Cerebellar nuclear complex (tissue), 1 donor: ENCODE results near the gene ABCC12.

Experiments
- DNase-seq, 2 experiments: peaks; one replicate each; lab custom pipeline; 2025; lab: John Stamatoyannopoulos, UW

Gene ABCC12

DNA sequence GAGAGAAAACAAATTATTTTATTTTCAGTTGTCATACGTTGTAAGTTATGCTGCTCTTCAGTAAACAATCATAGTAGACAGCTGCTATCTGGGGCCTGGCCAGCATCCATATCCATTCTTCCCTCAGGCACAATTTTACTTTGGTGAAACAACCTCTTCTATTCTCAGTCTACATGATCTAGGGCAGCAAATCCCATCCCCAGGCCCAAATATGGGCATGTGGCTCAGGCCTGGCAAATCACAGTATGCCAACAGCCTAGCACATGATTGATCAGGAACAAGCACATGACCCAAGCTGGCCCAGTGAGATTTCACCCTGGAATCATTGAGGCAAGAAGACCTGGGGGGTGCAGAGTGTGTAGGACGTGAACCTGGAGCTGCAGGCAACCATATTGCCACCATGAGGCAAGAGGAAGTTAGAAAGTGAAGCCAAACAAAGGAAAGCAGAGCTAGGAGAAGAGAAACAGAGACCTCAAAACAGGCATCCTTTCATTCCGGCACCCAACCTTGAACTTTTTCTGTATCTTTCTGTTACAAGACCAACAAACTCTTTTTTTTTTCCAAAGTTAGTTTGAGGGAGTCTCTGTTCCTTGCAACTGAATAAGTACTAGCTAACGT is 10.3 kb upstream of the ABCC12 start:
- no peak for DNase-seq

DNA sequence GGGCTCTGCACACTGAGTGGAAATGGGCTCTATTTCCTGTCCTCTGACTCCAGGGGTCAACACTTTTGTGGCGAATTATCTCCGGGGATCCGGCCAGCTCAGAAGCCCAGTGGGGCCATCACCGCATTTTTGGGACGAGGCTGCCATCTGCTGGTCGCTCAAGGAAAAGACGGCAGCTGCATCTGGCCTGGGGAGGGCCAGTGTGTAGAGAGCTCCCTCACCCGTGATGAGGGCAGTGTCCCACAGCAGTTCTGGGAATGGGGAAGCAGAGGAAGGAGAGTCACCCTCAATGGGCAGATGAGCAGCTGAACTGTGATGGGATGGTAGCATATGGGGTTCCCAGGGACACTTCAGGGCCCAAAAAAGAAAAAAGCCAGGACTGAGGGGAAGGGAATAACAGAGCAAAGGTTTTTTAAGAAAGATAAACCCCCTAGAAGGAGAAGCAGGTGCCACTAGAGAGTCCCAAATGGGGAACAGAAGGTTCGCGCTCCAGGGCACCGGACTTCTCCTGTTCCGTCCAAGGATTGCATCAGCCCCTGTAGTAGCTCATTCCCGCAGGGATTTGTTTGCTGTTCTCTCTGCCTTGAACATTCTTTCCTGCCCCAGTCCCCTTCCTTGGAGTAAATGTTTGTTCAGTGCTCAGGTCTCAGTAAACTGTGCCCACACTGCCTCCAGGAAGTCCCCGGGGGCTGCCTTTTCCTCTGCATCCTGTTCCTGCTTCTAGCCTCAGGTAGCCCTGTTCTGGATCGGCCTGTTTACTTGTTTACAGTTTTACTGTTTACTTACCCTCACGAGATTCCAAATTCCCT is 9.3 kb upstream of the ABCC12 start:
- peak in 1 of 2 experiments; percentile 66 for DNase-seq

DNA sequence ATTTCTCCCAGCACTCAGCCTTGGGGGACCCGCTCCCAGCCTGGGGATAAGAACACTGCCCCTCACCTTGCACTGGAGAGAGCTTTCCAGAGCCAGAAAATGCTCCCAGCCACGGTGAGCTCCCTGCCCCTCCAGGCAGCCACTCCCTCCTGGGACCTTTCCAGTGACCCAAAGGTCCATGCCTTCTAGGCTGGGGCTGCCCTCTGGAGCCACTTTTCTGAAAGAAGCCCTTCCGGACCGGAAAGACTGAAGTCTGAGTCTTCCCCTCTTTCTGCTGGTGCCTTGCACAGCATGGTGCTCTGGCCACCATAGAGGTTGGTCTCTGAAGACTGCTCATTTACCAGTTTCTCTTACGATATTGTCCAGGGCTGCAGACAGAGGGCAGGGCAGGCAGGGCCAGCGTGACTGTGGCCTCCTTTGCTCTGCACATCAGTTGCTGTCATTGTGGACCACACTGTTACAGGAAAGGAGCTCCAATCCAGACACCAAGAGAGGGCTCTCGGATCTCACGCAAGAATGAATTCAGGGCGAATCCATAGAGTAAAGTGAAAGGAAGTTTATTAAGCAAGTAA is 7.1 kb upstream of the ABCC12 start:
- no peak for DNase-seq

DNA sequence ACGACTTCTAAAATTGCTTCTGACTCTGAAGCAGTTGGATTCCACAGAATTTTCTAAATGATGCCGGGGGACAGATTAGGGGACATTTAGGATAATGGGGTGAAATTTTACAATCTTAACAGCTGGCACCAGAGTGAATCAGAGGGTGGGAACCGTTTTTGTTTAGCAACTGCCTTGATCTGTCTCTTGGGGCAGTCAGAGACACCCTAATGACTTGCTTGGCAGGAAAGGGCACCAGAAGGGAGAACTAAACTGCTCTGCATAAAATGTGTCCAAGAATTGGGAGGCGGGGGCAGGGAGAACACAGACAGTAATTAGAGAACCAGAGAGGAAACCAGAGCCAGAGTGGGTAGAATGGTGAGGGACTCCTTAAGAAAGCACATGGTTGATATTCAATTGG is 6.1 kb upstream of the ABCC12 start:
- DNase-seq, result no peak

DNA sequence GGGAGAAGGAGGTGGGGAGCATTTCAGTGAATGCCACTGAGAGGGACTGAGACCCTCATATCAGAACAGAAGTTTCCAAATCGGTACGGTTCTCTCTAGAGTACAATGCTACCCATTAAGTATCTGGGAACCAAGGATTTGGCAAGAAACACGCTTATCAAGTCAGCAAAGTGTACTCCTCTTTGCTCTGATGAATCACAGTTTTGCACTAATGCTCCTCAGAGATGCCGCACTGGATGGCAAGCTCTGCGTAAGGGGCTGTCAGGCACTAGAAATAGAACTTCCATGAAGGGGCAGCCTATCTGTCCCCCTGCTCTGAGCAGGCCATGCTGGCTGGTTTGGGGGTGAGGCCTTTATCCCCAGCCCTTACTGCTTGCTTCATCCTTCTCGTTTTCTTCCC is 4.8 kb upstream of the ABCC12 start:
- DNase-seq, result no peak

DNA sequence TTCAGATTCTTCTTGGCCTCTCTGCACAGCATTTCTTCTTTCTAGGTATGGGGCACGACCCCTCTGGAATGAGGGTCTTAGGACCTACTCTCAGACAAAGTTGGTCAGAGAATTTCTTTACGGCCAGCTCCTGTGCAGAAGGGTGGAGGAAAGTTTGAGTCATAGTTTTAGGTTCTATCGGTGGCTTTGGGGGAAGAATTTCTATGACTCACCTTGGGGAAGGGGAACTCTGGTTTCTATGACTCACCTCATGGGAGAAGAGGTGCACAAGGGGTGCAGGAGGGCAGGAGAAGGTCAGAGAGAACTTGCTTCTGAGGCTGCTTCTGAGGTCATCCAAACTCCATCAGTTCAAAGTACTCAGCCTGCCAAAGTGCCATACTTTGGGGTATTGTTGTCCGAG is 2.5 kb upstream of the ABCC12 start:
- DNase-seq, result no peak

DNA sequence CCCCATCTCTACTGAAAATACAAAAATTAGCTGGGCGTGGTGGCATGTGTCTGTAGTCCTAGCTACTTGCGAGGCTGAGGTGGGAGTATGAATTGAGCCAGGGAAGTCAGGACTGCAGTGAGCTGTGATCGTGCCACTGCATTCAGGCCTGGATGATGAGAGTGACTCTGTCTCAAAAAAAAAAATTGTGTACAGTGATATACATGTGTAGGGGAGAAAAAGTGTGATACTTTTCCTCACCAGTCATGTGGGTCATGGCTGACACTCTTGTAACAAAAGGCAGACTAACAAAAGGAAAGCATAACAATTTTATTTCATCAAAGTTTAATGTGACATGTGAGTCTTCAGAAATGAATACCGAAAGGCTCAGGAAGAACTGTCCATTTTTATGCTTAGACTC is 2.0 kb upstream of the ABCC12 start:
- no peak for DNase-seq

DNA sequence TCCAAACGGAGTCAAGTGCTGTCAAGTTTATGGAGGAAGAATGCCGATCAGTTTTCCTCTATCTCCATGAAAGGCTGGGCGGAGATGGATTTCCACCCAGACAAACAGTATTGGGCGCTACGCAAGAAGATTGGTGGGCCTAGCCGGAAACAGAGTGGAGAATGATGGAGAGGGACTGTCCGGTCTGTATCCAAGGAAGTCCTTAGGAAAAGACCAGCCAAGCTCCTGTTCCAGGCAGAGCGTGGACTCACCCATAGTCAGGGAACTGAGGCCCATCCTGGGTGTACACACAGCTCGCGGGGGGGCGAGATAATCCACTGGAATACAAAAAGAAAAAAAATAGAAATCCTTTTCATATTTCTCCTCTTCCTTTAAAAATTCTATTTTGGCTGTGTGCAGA is 1.5 kb upstream of the ABCC12 start:
- DNase-seq, result no peak

DNA sequence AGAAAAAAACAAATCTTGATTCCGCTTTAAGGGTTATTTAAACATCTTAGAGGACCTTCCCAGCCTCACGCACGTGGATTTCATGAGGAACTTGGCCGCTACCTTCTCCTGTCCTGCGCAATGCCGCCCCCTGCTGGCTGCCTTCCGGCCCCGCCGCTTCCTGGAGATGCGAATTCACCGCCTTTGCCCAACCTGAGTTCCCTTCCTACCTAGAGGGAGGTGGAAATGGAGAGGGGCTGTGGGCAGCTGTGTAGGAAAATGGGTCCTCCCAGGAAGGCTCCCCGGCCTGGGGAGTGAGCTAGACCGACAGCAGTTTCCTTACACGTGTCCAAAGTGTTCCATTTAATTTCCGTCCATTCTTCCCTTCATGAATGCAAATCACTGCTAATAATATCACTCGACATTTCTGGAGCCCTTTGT is 1.0 kb upstream of the ABCC12 start:
- peak in 1 of 2 experiments; percentile 76 for DNase-seq

DNA sequence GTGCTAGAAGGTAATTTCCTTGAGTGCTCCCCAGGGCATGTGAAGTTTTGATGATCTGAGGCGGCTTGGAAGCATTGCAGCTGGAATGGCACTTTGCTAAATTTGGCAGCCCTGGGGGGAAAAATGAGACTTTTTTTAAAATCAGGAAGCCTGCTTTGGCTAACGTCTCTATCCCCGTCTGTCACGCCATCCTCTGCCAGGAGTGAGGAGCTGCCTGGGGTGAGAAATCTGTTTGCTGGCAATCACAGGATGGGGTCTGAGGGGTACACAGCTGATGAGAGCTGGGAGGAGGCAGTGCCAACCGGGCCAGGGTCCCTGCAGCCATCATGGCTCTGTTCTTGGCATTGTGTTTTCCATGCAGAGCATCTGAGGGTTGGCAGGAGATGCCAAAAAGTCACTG is 2.0 kb downstream of the ABCC12 start:
- DNase-seq, result peak; percentile 56 to 96

DNA sequence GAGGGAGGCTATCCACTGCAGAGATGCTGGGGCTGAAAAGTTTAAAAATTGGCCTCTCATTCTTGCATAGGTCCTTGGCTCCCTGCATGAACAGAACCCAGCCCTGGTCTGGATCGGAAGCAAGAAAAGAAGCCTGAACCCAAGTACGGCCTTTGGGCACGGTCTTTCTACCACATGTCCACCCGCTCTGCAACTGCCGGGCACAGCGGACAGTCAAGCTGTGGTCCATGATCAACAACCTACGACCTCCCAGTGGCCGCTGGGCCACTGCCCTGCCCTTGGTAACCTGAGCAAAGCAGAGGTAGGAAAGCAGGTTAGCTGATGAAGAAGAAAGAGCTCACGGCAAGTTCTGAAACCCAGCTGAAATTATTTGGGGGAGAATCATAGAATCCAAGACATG is 3.6 kb downstream of the ABCC12 start:
- no peak for DNase-seq

DNA sequence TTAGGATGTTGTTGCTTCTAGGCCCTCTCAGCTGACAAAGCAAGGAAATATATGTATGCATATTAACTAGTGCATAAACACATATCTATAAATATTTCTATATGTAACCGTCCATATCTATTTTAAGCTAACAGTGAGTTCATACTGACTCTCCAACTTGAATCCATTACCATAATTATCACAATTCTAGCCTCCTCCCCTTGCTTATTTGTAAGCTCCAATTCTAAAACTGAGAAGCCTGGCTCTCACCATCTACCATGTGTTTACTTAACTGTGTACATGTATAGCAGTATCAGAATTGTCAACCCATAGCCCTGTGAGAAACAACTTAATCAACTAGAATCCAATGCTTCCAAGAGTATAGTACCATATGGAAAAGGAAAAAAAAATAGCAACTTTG is 5.1 kb downstream of the ABCC12 start:
- no peak for DNase-seq

DNA sequence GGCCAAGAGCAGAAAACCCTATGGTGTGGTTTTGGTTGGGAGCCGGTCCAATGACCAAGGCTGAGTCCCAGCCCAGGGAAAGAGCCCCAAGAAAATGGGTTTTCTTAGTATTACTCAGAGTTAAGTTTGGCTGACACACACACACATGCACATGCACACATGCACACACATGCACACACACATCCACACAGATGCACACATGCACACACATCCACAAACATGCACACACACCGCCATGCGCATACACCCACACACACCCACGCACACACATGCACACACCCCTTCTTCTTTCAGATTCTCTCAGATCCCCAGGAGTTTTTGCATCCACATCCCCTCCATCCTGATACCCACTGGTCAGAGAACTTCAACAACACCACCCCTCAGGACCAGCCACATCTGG is 9.1 kb downstream of the ABCC12 start:
- no peak for DNase-seq

DNA sequence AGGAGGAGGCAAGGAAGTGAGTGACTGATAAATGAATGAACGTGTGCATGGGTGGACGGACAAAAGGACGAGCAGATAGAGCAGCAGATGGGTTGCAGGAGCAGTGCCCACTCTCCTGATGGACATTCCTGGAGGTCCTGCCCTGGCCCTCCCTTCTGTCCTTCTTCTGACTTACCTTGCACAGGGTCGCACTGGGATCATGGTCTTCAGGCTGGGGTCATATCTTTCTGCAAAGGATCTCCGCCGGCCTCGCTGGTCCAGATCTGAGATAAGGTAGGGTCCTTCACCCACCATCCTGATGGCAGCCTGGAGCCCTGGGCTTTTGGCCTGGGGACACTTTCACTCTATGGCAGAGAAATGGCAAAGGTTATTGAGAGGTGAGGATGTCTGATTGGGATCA is 9.7 kb downstream of the ABCC12 start:
- no peak for DNase-seq

DNA sequence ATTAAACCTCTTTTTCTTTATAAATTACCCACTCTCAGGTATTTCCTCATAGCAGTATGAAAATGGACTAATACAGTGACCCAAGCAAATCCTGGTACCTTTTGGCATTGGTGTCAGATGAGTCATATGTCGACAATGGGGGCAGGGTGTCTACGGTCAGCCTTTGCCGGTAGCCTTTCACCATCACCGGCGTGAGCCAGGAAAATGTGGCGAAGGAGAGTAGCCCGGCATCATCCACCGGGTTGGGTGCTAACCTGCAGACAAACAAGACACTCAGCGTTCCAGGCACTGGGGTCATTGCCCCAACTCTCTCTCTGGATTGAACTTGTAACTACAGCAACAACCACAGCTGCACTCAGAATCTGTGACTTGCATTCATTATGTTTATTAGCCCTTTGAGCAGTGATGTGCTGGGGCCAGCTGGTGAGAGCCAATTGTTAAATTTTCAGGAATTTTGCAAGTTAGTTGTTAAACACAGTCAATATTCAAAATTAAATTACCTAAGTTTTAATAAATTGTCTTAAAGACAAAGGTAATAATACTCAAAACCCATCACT is 11.9 kb downstream of the ABCC12 start:
- DNase-seq, result no peak

DNA sequence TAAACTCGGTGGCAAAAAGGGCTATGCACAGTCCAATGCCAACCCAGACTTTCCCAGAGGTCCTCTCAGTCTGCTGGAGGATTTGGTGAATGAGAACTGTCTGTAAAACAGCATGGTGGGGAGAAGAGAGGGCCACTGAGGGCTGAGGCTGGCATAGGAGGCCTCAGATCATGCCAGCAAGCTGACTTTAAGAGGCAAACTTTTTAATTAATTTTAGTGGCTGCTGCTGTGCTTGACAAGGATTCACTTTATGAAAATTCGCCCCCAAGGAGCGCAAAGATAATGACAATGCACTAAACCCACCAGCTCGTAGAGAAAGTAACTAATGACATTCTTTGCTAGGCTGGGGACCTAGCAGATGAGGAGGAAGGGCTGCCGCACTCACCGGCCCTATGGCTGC is 15.0 kb downstream of the ABCC12 start:
- DNase-seq, result no peak

DNA sequence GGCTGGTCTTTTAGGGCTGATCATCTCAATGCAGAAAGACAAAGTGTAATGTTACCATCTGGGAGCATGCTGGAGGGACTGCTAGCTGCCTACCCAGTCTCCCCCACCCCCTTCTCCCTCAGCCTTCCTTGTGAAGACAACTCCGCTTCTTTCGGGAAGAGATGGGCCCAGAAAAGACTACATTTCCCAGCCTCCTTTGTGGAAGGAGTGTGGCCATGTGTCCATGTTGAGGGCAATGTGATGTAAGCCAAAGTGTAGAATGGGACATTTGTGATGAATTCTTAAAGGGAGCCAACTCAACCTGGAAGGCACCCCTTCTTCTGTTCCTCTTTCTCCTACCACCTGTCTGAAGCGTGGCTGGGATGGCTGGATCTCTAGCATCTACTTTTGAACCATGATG is 16.3 kb downstream of the ABCC12 start:
- no peak for DNase-seq

DNA sequence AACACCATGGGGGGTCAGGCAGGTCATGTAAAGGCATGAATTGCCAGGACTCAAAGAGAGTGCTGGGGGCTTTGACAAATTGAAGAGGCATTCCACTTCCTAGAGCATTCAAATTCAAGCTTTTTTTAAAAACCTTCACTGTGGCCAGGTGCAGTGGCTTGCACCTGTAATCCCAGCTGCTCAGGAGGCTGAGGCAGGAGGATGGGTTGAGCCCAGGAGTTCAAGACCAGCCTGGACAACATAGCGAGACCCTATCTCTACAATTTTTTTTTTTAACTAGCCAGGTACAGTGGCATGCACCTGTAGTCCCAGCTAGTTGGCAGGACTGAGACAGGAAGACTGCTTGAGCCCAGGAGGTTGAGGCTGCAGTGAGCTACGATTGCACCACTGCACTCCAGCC is 17.2 kb downstream of the ABCC12 start:
- DNase-seq, result no peak

DNA sequence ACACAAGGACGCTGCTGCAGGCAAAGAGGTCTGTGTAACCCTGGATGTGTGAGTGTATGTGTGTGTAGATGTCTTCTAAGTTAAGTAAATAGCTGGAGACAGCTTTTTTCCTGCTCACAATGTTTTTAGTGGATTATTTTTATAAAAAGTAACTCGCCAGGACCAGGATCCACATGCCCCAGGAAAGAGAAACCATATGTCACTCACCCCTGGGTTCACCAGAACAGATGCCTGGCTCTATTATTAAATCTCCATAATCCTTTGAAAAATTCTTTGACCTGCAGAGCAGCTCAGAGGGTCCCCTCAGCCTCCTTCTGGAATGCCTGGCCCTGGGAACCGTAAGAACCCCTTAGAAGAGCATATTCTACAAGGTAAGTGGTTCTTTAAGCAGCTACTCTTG is 18.0 kb downstream of the ABCC12 start:
- DNase-seq, result peak in 1 of 2 experiments; percentile 44

DNA sequence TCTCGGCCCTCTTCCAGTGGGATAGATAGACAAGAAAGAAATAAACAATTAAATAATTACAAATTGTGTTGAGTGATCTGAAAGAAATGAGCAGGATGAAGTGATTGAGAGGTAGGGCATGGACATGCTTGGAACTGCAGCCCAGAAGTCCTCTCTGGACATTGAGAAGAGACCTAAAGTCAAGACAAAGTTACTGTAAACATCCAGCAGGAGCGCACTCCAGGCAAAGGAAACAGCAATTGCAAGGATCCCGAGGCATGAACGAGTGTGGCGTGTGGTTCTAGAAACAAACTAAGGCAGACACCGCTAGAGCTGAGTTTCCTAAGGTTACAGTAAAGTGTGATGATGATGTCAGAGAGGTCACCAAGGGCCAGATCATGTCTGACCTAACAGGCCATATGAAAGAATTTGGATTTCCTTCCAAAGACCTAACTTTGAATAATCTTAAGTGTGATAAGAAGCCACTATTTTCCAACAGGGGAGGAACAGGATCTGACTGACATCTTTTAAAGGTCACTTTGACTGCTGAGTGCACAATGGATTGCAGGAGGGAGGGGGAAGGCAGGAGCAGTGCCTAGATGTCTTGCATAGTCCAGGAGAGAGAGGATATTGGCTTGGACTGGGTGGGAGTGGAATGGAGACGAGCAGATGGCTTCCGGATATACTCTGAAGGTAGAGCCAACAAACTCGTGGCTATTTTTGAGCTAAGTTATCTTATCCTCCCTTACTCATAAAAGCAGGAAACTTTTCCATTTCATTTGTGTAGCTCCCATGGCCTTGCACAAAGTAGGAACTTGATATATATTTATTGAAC is 19.0 kb downstream of the ABCC12 start:
- peak; percentile 75 to 89 for DNase-seq

DNA sequence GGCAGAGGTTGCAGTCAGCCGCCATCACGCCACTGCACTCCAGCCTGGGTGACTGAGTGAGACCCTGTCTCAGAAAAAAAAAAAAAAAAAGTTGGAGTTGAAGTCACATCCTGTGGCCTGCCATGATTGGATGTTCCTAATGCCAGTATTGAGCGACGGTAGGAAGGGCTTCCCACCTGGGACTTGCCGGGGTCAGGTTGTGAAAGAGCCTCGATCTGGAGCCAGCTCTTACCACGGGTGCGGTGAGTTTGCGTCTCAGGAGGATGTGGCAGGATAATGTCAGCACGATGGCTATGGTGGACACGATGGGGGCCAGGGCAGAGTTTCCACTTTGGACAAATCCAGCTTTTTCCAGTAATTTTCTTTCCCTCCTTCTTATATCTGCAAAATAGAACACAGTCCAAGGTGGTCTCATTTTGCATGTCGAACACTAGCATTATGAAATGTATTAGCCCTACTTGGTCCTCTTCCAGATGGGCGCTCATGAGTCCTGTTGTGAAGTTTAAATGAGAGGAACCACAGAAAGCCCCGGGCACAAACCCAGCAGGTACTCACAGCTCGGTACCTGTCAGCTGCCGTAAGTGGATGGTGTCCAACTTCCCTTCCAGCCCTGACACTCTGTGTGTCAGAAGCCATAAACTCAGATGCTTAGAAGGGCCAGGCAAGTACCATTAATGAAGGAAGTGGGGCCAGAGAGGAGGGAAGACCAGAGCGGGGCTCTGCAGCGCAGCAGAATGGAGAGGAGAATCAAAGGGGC is 22.2 kb downstream of the ABCC12 start:
- DNase-seq, result peak in 1 of 2 experiments; percentile 50
